ENCODE results near the gene AP3M1. TPM values are rescaled to one million over a fixed set of nuclear protein-coding genes. Genes with fewer than 3 reads are reported as not detected.

AP3M1 gene
- total and polyA plus RNA-seq, 10 donors, result 7.3 to 39.5 (median 33.3) TPM

DNA sequence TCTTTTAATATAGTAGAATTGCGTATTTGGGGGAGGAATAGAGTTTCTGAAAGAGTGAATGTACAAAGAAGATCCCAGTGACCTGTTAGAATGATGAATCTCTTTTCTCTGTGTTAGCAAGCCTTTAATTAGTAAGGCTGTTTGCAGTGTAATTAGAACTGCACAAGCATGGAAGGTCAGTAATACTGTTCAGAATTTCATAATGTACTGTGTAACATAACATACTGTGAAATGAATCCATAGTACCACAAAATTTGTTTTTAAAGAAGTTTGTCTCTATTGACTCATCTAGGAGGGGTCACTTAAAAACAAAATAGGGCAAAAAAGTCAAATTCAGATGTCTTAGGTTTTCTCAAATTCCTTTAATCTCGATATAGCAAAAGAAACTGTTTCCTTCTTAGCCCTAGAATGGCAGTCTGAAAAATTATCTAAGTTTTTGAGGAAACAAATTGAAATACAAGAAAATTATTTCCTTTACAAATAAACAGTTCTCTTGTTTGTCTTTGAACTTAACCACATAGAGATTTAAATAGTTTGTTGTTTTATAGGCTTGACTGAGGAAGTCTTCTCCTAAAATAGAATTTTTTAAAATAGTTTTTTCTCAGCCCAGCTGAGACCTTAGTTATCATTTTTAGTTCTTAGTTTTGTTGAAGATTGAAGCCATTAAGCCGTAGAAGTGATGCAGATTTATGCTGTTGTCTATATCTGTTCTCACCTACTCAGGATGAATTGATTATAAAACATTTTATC is 12.9 kb upstream of the AP3M1 start:
- Histone ChIP-seq H3K4me3 (no peak overlapping the region), H3K4me1 (peaks cover 0 to 65% (median 51%) of the 10 kb centered on the region in 6 donors), H3K36me3 (no peaks in the 10 kb centered on the region), H3K27ac (peak overlapping the region in 5 of 8 donors; percentile 40 to 81 (median 54)), H3K27me3 (replicated peaks in 1 of 7) (no peaks in the 10 kb centered on the region), H3K9me3 (no peaks in the 10 kb centered on the region)
- intact Hi-C loops (cut with DNase I; ENCODE audit: low total_unique reads), result no loop called here
- TF ChIP-seq POLR2A (IDR thresholded peaks at IDR 0.05), result no peak
- TF ChIP-seq, protein P1, sequence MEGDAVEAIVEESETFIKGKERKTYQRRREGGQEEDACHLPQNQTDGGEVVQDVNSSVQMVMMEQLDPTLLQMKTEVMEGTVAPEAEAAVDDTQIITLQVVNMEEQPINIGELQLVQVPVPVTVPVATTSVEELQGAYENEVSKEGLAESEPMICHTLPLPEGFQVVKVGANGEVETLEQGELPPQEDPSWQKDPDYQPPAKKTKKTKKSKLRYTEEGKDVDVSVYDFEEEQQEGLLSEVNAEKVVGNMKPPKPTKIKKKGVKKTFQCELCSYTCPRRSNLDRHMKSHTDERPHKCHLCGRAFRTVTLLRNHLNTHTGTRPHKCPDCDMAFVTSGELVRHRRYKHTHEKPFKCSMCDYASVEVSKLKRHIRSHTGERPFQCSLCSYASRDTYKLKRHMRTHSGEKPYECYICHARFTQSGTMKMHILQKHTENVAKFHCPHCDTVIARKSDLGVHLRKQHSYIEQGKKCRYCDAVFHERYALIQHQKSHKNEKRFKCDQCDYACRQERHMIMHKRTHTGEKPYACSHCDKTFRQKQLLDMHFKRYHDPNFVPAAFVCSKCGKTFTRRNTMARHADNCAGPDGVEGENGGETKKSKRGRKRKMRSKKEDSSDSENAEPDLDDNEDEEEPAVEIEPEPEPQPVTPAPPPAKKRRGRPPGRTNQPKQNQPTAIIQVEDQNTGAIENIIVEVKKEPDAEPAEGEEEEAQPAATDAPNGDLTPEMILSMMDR (IDR thresholded peaks at IDR 0.05 in 8 of 11, conservative IDR thresholded peaks at IDR 0.05 in 3 of 11), result no peak
- TF ChIP-seq POLR2AphosphoS5 (IDR thresholded peaks at IDR 0.05), result no peak
- no peak for DNase-seq
- 47 to 57% (median 53%) methylated on average over 3 of the region's 3 CpGs for WGBS, 5 donors

DNA sequence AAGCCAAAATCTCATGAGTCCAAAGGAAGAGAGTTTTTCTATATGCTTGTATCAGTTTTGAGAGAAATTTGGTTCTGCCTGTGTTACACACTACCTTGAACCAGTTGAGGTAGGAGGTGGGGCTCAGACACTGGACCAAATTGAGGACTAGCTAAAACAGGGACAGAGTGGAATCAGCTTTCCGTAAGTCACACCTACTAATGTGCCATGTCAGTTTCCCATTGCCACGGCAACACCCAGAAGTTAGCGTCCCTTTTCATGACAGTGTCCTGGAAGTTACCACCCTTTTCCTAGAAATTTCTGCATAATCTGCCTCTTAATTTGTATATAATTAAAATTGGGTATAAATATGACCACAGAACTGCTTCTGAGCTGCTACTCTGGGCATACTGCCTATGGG is 9.4 kb upstream of the AP3M1 start:
- Histone ChIP-seq H3K9me3 (no peaks in the 10 kb centered on the region), H3K36me3 (no peaks in the 10 kb centered on the region), H3K4me3 (no peak overlapping the region), H3K27me3 (replicated peaks in 1 of 7) (no peaks in the 10 kb centered on the region), H3K4me1 (peaks cover 0 to 58% (median 25%) of the 10 kb centered on the region in 6 donors), H3K27ac (no peak overlapping the region)
- intact Hi-C loops (cut with DNase I; ENCODE audit: low total_unique reads), result no loop called here
- DNase-seq, result no peak
- no peak for TF ChIP-seq POLR2AphosphoS5 (IDR thresholded peaks at IDR 0.05)
- TF ChIP-seq POLR2A (IDR thresholded peaks at IDR 0.05), result no peak
- TF ChIP-seq, protein P1 (IDR thresholded peaks at IDR 0.05 in 8 of 11, conservative IDR thresholded peaks at IDR 0.05 in 3 of 11), result no peak
- WGBS, 5 donors, result 91 to 100% (median 95%) methylated on average over 3 of the region's 3 CpGs

DNA sequence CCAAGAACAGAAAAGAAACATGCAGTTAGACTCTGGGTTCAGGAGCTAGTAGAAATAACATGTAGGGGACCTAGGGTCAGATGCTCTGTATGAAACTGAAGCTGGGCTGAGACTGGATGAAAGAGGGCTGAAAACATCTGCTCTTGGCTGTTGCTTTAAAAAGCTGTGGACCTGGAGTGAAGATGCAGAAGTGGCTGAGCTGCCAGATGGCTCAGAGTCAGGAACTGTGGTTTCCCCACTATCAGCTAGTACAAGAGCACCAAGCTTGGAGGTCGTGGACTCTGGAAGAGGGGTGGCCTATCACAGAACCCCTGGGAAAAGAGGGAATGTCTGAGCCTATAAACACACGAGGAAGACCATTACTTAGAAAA is 6.3 kb upstream of the AP3M1 start:
- H3K4me3 ChIP-seq, result no peak overlapping the region
- H3K4me1 ChIP-seq, result peaks cover 13 to 63% (median 28%) of the 10 kb centered on the region in 6 donors
- H3K27me3 ChIP-seq (replicated peaks in 1 of 7), result no peaks in the 10 kb centered on the region
- WGBS, 5 donors, result 12 to 26% (median 20%) methylated on average over 2 of the region's 2 CpGs
- peak overlapping the region in 1 of 8 donors; percentile 34 for H3K27ac ChIP-seq
- no peaks in the 10 kb centered on the region for H3K9me3 ChIP-seq
- intact Hi-C loops (cut with DNase I; ENCODE audit: low total_unique reads), result no loop called here
- DNase-seq, result no peak
- no peaks in the 10 kb centered on the region for H3K36me3 ChIP-seq
- TF ChIP-seq, protein P1 (IDR thresholded peaks at IDR 0.05 in 8 of 11, conservative IDR thresholded peaks at IDR 0.05 in 3 of 11), result no peak
- TF ChIP-seq POLR2A (IDR thresholded peaks at IDR 0.05) (no peak), POLR2AphosphoS5 (IDR thresholded peaks at IDR 0.05) (no peak)

DNA sequence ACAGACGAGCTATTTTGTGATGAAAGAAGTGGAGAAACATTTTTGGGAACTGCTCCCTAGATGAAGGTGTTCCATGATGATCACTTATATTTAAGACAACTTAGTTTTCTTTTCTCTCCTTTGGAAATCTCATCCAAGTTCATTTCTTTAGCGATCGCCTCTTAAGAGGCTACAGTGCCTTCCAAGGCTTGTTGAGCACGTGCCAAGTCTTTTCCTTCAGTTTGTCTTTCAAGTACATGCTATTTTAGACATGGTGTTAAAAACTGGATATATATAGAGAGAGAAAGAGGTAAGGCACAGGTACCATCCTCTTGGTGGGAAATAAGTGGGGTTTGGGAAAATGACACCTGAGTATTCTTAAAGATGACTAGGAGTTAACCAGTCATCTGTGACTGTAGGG is 3.0 kb upstream of the AP3M1 start:
- Histone ChIP-seq H3K36me3 (no peaks in the 10 kb centered on the region), H3K27ac (no peak overlapping the region), H3K4me3 (no peak overlapping the region), H3K27me3 (replicated peaks in 1 of 7) (no peaks in the 10 kb centered on the region), H3K9me3 (no peaks in the 10 kb centered on the region), H3K4me1 (peaks cover 26 to 83% (median 48%) of the 10 kb centered on the region in 6 donors)
- no peak for DNase-seq
- intact Hi-C loops (cut with DNase I; ENCODE audit: low total_unique reads), result no loop called here
- TF ChIP-seq POLR2AphosphoS5 (IDR thresholded peaks at IDR 0.05) (no peak), POLR2A (IDR thresholded peaks at IDR 0.05) (no peak)
- TF ChIP-seq, protein P1 (IDR thresholded peaks at IDR 0.05 in 8 of 11, conservative IDR thresholded peaks at IDR 0.05 in 3 of 11), result no peak
- 64 to 88% (median 79%) methylated on average over 4 of the region's 4 CpGs for WGBS, 5 donors
